Measurements from ENCODE around the gene IDUA. TPM values are rescaled to one million over a fixed set of nuclear protein-coding genes. Genes with fewer than 3 reads are reported as not detected.

IDUA gene
- total and polyA plus RNA-seq, 2 of the 4 experiments (the other 2 are of a cell fraction) = 0.72 to 12.5 TPM

DNA sequence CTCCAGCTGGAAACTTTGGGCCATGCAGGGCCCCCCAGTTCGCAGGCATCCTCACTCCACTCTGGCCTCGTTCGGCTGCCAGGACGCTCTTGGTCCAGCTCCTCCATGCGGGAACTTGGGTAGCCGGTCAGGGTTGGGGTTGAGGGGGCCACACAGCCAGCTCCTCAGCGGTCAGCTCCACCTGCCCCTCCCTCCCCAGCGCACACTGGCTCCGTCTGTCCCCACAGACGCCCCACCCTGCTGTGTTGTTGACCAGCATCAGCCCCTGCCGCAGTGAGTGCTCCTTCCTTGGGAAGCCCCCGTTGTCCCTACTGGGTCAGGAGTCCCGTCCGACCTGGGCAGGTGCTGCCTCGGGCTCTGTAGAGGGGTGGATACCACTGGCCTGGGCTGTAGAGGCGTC is 30.4 kb downstream of the IDUA start:
- Histone ChIP-seq H2AK9ac (replicated peaks; ENCODE audit: low read depth, low read length, poor library complexity) (no peak overlapping the region), H3K23ac (ENCODE audit: low read depth, low read length) (no peak overlapping the region), H3K18ac (ENCODE audit: low read depth, low read length) (no peak overlapping the region), H3K36me3 (ENCODE audit: control insufficient read depth, insufficient read depth, low read length) (peaks cover 5% of the 10 kb centered on the region; the same call in 1 of the 2 replicates), H3K9me3 (ENCODE audit: control insufficient read depth, insufficient read depth, low read length) (no peaks in the 10 kb centered on the region), H2BK120ac (ENCODE audit: low read depth, low read length) (no peak overlapping the region), H2BK15ac (ENCODE audit: low read depth, low read length) (no peak overlapping the region), H4K91ac (ENCODE audit: insufficient read depth, low read depth, low read length) (no peak overlapping the region), H3K56ac (ENCODE audit: extremely low read depth, insufficient read depth, low read length) (no peak overlapping the region), H3K4ac (ENCODE audit: low read depth, low read length) (no peak overlapping the region), H2BK20ac (ENCODE audit: low read depth, low read length) (no peak overlapping the region), H3K79me1 (ENCODE audit: low read depth in 1 of 2, low read length in 2 of 2) (peaks cover 0 to 9% of the 10 kb centered on the region in 2 experiments; a peak in 2 of 4 replicates), H3K4me3 (ENCODE audit: insufficient read depth, low read depth, low read length) (no peak overlapping the region), H2BK5ac (ENCODE audit: low read depth, low read length, poor library complexity, severe bottlenecking) (no peak overlapping the region), H3K4me1 (ENCODE audit: control insufficient read depth, insufficient read depth, low read length) (peaks cover 2% of the 10 kb centered on the region; the same call in 1 of the 2 replicates), H3K4me2 (ENCODE audit: low read depth, low read length) (no peak overlapping the region), H3K14ac (replicated peaks; ENCODE audit: low read depth, low read length) (no peak overlapping the region), H4K5ac (ENCODE audit: low read depth, low read length) (no peak overlapping the region), H3K9ac (ENCODE audit: low read depth, low read length) (no peak overlapping the region), H2AFZ (replicated peaks; ENCODE audit: low read length, poor library complexity) (no peak overlapping the region), H2AK5ac (ENCODE audit: low read depth, low read length) (no peak overlapping the region), H4K8ac (ENCODE audit: low read depth in 2 of 2, low read length in 2 of 2) (no peak overlapping the region), H3K27ac (ENCODE audit: insufficient read depth, low read length) (no peak overlapping the region), H3K27me3 (ENCODE audit: control insufficient read depth, insufficient read depth, low read length) (no peaks in the 10 kb centered on the region), H3K9me1 (ENCODE audit: insufficient read depth, low read length) (peaks cover 4% of the 10 kb centered on the region; the same call in 1 of the 2 replicates), H4K20me1 (ENCODE audit: insufficient read depth, low read length) (peaks cover 28% of the 10 kb centered on the region)
- in situ Hi-C loops (cut with MboI; ENCODE audit: low sequenced_read_pairs) (no loop called here), intact Hi-C loops (cut with micrococcal nuclease) (no loop called here), dilution Hi-C loops (cut with HindIII; ENCODE audit: low sequenced_read_pairs, unreplicated experiment) (no loop called here)
- no peak for ATAC-seq (ENCODE audit: low read depth)
- no TSS peak for BruUV-seq (replicated peaks)
- POLR2A ChIA-PET (ENCODE audit: unreplicated experiment) = no interaction called here
- WGBS, 2 experiments (ENCODE audit: extremely low coverage in 2 of 2, insufficient read length in 1 of 2) = 62% methylated on average over 3 of the region's 16 CpGs; no CpG with 5 or more reads in 1 of the 2 experiments
- no peak for TF ChIP-seq FOS (IDR thresholded peaks at IDR 0.05; ENCODE audit: low read depth, low read length)
- TF ChIP-seq MAFK (IDR thresholded peaks at IDR 0.05; ENCODE audit: low read depth, low read length) = no peak
- no peak for TF ChIP-seq SMC3 (IDR thresholded peaks at IDR 0.05; ENCODE audit: low read depth, low read length)
- no peak for TF ChIP-seq CHD1 (IDR thresholded peaks at IDR 0.05; ENCODE audit: low read depth, low read length)
- TF ChIP-seq, protein P1, sequence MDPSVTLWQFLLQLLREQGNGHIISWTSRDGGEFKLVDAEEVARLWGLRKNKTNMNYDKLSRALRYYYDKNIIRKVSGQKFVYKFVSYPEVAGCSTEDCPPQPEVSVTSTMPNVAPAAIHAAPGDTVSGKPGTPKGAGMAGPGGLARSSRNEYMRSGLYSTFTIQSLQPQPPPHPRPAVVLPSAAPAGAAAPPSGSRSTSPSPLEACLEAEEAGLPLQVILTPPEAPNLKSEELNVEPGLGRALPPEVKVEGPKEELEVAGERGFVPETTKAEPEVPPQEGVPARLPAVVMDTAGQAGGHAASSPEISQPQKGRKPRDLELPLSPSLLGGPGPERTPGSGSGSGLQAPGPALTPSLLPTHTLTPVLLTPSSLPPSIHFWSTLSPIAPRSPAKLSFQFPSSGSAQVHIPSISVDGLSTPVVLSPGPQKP (IDR thresholded peaks at IDR 0.05; ENCODE audit: borderline replicate concordance, low read depth, low read length) = no peak
- no peak for TF ChIP-seq MXI1 (IDR thresholded peaks at IDR 0.05; ENCODE audit: borderline replicate concordance, low read depth, low read length)
- no peak for TF ChIP-seq NFE2L2 (IDR thresholded peaks at IDR 0.05; ENCODE audit: low read depth, low read length)
- no peak for TF ChIP-seq BHLHE40 (IDR thresholded peaks at IDR 0.05; ENCODE audit: low read depth, low read length)
- TF ChIP-seq MAZ (IDR thresholded peaks at IDR 0.05; ENCODE audit: borderline replicate concordance, low read depth, low read length) = no peak
- TF ChIP-seq CEBPB (IDR thresholded peaks at IDR 0.05; ENCODE audit: low read depth, low read length) = no peak
- TF ChIP-seq RFX5 (IDR thresholded peaks at IDR 0.05; ENCODE audit: low read depth, low read length) = no peak
- TF ChIP-seq RCOR1 (IDR thresholded peaks at IDR 0.05; ENCODE audit: insufficient replicate concordance, low read length) = no peak
- TF ChIP-seq POLR2A (IDR thresholded peaks at IDR 0.05; ENCODE audit: low read depth, low read length) = no peak
- TF ChIP-seq, protein P2, sequence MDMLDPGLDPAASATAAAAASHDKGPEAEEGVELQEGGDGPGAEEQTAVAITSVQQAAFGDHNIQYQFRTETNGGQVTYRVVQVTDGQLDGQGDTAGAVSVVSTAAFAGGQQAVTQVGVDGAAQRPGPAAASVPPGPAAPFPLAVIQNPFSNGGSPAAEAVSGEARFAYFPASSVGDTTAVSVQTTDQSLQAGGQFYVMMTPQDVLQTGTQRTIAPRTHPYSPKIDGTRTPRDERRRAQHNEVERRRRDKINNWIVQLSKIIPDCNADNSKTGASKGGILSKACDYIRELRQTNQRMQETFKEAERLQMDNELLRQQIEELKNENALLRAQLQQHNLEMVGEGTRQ (IDR thresholded peaks at IDR 0.05; ENCODE audit: low read depth, low read length) = no peak
- TF ChIP-seq, protein P3, sequence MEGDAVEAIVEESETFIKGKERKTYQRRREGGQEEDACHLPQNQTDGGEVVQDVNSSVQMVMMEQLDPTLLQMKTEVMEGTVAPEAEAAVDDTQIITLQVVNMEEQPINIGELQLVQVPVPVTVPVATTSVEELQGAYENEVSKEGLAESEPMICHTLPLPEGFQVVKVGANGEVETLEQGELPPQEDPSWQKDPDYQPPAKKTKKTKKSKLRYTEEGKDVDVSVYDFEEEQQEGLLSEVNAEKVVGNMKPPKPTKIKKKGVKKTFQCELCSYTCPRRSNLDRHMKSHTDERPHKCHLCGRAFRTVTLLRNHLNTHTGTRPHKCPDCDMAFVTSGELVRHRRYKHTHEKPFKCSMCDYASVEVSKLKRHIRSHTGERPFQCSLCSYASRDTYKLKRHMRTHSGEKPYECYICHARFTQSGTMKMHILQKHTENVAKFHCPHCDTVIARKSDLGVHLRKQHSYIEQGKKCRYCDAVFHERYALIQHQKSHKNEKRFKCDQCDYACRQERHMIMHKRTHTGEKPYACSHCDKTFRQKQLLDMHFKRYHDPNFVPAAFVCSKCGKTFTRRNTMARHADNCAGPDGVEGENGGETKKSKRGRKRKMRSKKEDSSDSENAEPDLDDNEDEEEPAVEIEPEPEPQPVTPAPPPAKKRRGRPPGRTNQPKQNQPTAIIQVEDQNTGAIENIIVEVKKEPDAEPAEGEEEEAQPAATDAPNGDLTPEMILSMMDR (conservative IDR thresholded peaks at IDR 0.05; ENCODE audit: low read depth, low read length) = no peak
- TF ChIP-seq RAD21 (IDR thresholded peaks at IDR 0.05; ENCODE audit: low read length) = no peak
- CTCF ChIA-PET = no interaction called here
- DNase-seq = no peak
